Activated CD8-positive, alpha-beta memory T cell treated with anti-CD3 and anti-CD28 coated beads, Interleukin-2, amount 50 U/mL, for 48 hours (primary cell): Measurements from ENCODE around the gene ZMYM4.
"Not testable (repeated sequence)": the region's sequence is repeated elsewhere in the genome, so short reads cannot be mapped to it uniquely, and the experiment has no call there.

Experiments used
- DNase-seq: peaks from one replicate; pipeline ENCODE4 v3.0.0-alpha.2; 2020

The ZMYM4 gene

GRCh38 chr1:35268282-35269200, at the start of gene ZMYM4:
Gene ZMYM4 (plus strand): TSS chr1:35268709. CDS start chr1:35269047, 338 bp downstream.
- DNase-seq: peak; percentile 92

GRCh38 chr1:35220976-35221375, 47.5 kb upstream of the ZMYM4 start:
- no peak for DNase-seq

DNA sequence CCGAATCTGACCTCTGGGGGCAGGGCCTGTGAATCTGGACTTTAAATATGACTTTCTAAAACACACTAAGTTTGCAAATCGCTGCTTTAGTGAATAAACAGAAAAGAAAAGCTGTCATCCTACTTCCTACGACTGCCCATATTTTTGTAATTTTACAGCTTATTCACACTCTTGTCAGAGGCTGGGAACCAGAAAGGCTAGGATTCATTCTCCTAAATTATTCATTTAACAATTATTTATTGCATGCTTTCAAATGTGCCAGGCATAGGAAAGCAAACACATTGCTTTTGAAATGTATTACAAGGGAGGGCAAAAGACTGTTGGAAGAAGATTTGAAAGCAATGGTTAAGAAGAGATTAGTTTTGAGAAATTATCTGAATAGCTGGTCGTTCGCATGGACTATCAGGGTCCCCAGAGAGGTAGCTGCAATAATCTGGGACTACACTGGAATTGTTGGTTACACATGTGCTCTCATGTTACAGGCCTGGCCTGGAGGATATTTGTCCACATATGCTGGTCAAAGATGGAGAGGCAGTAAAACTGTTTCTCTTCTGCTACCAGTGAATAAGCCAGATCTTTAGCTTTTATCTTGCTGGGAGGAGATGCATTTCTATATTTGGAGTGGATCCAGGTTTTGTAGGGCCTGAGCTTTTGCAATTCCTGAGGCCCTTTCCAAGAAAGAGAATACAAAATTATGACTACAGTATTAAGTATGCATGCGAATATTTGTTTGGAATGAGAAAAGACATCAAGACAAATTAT, 46.0 kb upstream of the ZMYM4 start:
- DNase-seq: no peak

- no peak for DNase-seq
Observed at GRCh38 chr1:35223084-35223630, 45.4 kb upstream of the ZMYM4 start.

DNA sequence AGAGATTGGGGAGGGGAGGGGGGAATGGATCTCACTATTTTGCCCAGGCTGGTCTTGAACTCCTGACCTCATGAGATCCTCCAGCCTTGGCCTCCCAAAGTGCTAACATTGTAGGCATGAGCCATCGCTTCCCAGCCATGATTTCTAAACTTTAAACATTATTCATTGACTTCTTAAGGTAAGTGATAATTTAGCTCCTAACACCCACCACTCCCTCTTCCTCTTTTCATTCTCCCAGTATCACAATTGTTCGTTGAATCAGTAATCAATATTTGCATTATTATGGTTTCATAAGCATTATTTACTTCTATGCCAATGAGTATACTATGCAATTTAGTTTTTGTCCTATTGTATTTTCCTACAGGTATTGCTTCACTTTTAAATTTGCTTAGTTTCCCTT, 42.0 kb upstream of the ZMYM4 start:
- no peak for DNase-seq

- no peak for DNase-seq
Observed at GRCh38 chr1:35229587-35230360, 38.7 kb upstream of the ZMYM4 start.

DNA sequence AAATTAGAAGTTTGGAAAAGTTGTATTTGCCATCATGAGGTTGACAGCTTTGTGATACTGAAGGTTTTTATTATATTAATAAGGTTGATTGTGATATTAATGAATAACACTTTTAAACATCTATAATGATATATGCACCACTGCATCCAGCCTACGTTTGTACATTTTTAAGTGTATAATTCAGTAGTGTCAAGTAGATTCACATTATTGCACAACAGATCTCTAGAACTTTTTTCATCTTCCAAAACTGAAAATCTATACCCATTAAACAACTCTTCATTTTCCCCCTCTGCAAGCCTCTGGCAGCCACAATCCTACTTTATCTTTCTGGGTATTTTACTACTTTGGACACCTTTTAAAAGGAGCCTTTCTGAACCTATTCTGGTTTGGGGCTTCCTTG, 37.2 kb upstream of the ZMYM4 start:
- no peak for DNase-seq

- not testable (repeated sequence) for DNase-seq
Observed at GRCh38 chr1:35236772-35237171, 31.7 kb upstream of the ZMYM4 start.

- no peak for DNase-seq
Observed at GRCh38 chr1:35243691-35244090, 24.8 kb upstream of the ZMYM4 start.

GRCh38 chr1:35247256-35247655, 21.3 kb upstream of the ZMYM4 start:
- no peak for DNase-seq

GRCh38 chr1:35253941-35254340, 14.6 kb upstream of the ZMYM4 start:
- DNase-seq: no peak

- no peak for DNase-seq
Observed at GRCh38 chr1:35255276-35255675, 13.2 kb upstream of the ZMYM4 start.

DNA sequence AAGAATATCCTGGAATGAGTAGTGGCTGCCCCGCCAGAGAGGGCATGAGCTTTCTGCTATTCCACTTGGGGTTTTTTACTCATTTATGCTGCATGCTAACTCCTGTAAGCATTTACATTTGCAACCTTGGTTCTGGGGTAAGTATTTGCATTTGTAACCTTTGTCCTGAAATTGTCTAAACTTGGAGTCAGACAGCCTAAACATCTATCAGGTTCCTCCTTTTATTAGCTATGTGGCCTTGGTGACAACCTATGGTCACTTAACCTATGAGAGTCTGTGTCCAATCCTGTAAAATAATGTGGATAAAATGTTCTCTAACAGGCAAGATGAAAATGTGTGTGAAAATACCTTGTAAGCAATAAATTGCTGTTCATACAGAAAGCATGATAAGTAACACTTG, 8.9 kb upstream of the ZMYM4 start:
- DNase-seq: no peak

DNA sequence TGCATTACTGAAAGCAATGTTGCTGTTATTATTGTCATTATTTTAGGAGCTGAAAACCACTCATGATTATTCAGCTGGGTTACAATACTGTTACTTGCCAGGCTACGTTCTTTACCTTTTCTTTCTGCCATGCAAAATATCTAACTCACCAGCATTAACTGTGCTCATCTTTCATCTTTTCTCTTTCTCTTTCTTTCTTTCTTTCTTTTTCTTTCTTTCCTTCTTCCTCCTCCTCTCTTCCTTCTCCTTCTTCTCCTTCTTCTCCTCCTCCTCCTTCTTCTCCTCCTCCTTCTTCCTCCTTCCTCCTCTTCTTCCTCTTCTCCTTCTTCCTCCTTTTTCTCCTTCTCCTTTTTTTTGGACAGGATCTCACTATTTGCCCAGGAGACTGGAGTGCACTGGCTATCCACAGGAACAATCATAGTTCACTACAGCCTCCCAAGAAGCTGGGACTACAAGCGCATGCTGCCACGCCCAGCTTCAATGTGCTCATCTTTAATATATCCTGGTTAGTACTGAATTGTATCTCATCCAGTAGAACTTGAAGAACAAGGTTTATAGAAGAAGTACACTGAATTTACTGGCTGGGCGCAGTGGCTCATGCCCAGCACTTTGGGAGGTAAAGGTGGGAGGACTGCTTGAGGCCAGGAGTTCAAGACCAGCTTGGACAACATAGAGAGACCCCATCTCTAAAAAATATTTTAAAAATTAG, 6.9 kb upstream of the ZMYM4 start:
- no peak for DNase-seq

- DNase-seq: no peak
Observed at GRCh38 chr1:35264035-35264434, 4.5 kb upstream of the ZMYM4 start.

DNA sequence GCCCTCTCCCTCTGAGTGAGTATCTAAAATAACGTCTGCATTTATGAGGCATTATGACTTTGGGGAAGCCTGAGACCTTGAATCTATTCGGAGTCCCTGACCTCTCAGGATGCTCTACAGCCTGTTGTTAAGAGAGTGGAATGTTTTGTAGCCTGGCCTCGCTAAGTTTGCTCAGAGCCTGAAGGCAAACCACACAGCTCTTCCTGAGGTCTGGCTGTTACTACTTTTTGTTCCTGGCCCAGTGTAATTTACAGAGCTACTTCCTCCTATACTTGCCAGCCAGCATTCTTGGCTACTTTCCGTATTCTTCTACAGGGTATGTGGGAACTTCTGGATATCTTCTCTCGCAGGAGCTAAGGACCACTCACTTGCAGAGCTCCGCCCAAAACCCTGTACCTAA, 3.6 kb upstream of the ZMYM4 start:
- no peak for DNase-seq

GRCh38 chr1:35266306-35266705, 2.2 kb upstream of the ZMYM4 start:
- no peak for DNase-seq

GRCh38 chr1:35269201-35269988, 886 bp downstream of the ZMYM4 start:
- DNase-seq: no peak

DNA sequence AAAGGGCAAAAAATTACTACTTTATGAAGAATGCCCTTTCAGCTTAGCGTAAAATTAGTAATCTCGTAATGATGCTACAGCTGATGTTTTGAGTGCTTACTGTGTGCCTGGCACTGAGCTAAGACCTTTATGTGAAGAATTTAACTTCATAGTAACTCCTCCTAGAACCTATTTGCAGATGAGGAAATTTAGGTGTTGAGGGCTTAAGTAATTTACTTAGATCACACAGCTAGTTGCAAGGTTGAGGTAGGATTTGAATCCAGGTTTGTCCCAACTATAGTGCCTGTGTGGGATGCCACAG, 1.4 kb downstream of the ZMYM4 start:
- no peak for DNase-seq

GRCh38 chr1:35270836-35271235, 2.3 kb downstream of the ZMYM4 start:
- DNase-seq: no peak

GRCh38 chr1:35274197-35274596, 5.7 kb downstream of the ZMYM4 start:
- no peak for DNase-seq
